H9 (cell line): Measurements from ENCODE around the gene C20orf204. TPM values are rescaled to one million over a fixed set of nuclear protein-coding genes. Genes with fewer than 3 reads are reported as not detected.

Experiments
- DNase-seq: peaks from one replicate; pipeline ENCODE4 v3.0.0-alpha.2; 2017
- H2AFZ ChIP-seq: one replicate; pipeline ENCODE4 v1.6.1; 2013; ENCODE audit warnings: mild to moderate bottlenecking, low read length, control low read depth, moderate library complexity
- H2AK5ac ChIP-seq: 2 replicates; pipeline ENCODE4 v1.6.1; 2013; ENCODE audit warnings: low read length, control low read depth, mixed read lengths; ENCODE audit not compliant: insufficient read length
- H2BK120ac ChIP-seq: one replicate; pipeline ENCODE4 v1.6.1; 2013; ENCODE audit warnings: low read depth, mild to moderate bottlenecking, low read length, control low read depth, inconsistent platforms; ENCODE audit not compliant: poor library complexity, severe bottlenecking
- H2BK12ac ChIP-seq: 2 replicates; pipeline ENCODE4 v1.6.1; 2013; ENCODE audit warnings: low read length, control low read depth, mixed read lengths, low read depth; ENCODE audit not compliant: insufficient read length
- H2BK15ac ChIP-seq: 2 replicates; pipeline ENCODE4 v1.6.1; 2013; ENCODE audit warnings: low read depth, low read length, control low read depth
- H2BK20ac ChIP-seq: one replicate; pipeline ENCODE4 v1.6.1; 2013; ENCODE audit warnings: low read depth, mild to moderate bottlenecking, low read length, control low read depth, inconsistent platforms; ENCODE audit not compliant: poor library complexity, severe bottlenecking
- H2BK5ac ChIP-seq: 2 replicates; pipeline ENCODE4 v1.6.1; 2013; ENCODE audit warnings: low read length, control low read depth, mixed read lengths; ENCODE audit not compliant: insufficient read length
- H3K14ac ChIP-seq: 2 replicates; pipeline ENCODE4 v1.6.1; 2013; ENCODE audit warnings: low read length, control low read depth; ENCODE audit not compliant: insufficient read depth
- H3K18ac ChIP-seq: 2 replicates; pipeline ENCODE4 v1.6.1; 2013; ENCODE audit warnings: low read depth, mild to moderate bottlenecking, mixed read lengths, low read length, control low read depth; ENCODE audit not compliant: insufficient read length
- H3K23ac ChIP-seq: 2 replicates; pipeline ENCODE4 v1.6.1; 2013; ENCODE audit warnings: low read length, control low read depth, mixed read lengths, low read depth; ENCODE audit not compliant: insufficient read length
- H3K23me2 ChIP-seq: 2 replicates; pipeline ENCODE4 v1.6.1; 2013; ENCODE audit warnings: low read depth, mild to moderate bottlenecking, mixed read lengths, low read length, control low read depth; ENCODE audit not compliant: insufficient read length, poor library complexity, severe bottlenecking
- H3K27ac ChIP-seq: 2 replicates; pipeline ENCODE4 v1.5.1; 2013; ENCODE audit warnings: low read length, control low read depth, mixed read lengths, low read depth; ENCODE audit not compliant: insufficient read length
- H3K27me3 ChIP-seq: 2 replicates; pipeline ENCODE4 v1.6.1; 2013; ENCODE audit warnings: low read length, control low read depth, inconsistent platforms; ENCODE audit not compliant: insufficient read depth
- H3K4ac ChIP-seq: 2 replicates; pipeline ENCODE4 v1.6.1; 2013; ENCODE audit warnings: low read depth, mild to moderate bottlenecking, control low read depth, inconsistent platforms, low read length, moderate library complexity
- H3K4me1 ChIP-seq: 2 replicates; pipeline ENCODE4 v1.6.1; 2013; ENCODE audit warnings: low read length, control low read depth, inconsistent platforms; ENCODE audit not compliant: insufficient read depth
- H3K4me2 ChIP-seq: 2 replicates; pipeline ENCODE4 v1.6.1; 2013; ENCODE audit warnings: low read length, control low read depth, mixed read lengths; ENCODE audit not compliant: insufficient read length, insufficient read depth
- H3K56ac ChIP-seq: 2 replicates; pipeline ENCODE4 v1.6.1; 2013; ENCODE audit warnings: low read depth, mild to moderate bottlenecking, mixed read lengths, low read length, control low read depth; ENCODE audit not compliant: insufficient read length
- H3K79me1 ChIP-seq: 2 replicates; pipeline ENCODE4 v1.6.1; 2013; ENCODE audit warnings: low read depth, mild to moderate bottlenecking, moderate library complexity, low read length, control low read depth, inconsistent platforms; ENCODE audit not compliant: insufficient read depth, poor library complexity, severe bottlenecking
- H3K79me2 ChIP-seq: 2 replicates; pipeline ENCODE4 v1.6.1; 2013; ENCODE audit warnings: low read length, control low read depth, inconsistent platforms; ENCODE audit not compliant: insufficient read depth
- H3K9ac ChIP-seq: 2 replicates; pipeline ENCODE4 v1.6.1; 2013; ENCODE audit warnings: low read length, control low read depth, mixed read lengths; ENCODE audit not compliant: insufficient read length; ENCODE audit errors: extremely low read depth
- H3K9me3 ChIP-seq: one replicate; pipeline ENCODE4 v1.6.1; 2013; ENCODE audit warnings: low read depth, low read length, inconsistent platforms; ENCODE audit not compliant: control insufficient read depth
- H3T11ph ChIP-seq: one replicate; pipeline ENCODE4 v1.6.1; 2013; ENCODE audit warnings: mild to moderate bottlenecking, low read length, control low read depth, inconsistent platforms
- H4K20me1 ChIP-seq: one replicate; pipeline ENCODE4 v1.6.1; 2013; ENCODE audit not compliant: control insufficient read depth, insufficient read length, insufficient read depth
- H4K5ac ChIP-seq: 2 replicates; pipeline ENCODE4 v1.6.1; 2013; ENCODE audit warnings: low read depth, mild to moderate bottlenecking, mixed read lengths, low read length, control low read depth; ENCODE audit not compliant: insufficient read length
- H4K8ac ChIP-seq: replicated peaks from 2 replicates; pipeline ENCODE4 v1.6.1; 2013; ENCODE audit warnings: low read length, control low read depth, mixed read lengths, low read depth; ENCODE audit not compliant: insufficient read length
- H4K91ac ChIP-seq: 2 replicates; pipeline ENCODE4 v1.6.1; 2013; ENCODE audit warnings: low read depth, mild to moderate bottlenecking, moderate library complexity, mixed read lengths, low read length, control low read depth; ENCODE audit not compliant: insufficient read length
- H3K27ac Mint-ChIP-seq, 3 experiments: 2 replicates in 2 of 3; 3 replicates in 1 of 3; pipeline ENCODE4 v1.8.0; 2020 to 2021; ENCODE audit warnings: mixed read lengths in 3 of 3, mild to moderate bottlenecking in 1 of 3, moderate library complexity in 1 of 3
- H3K27me3 Mint-ChIP-seq: 2 replicates; pipeline ENCODE4 v1.8.0; 2021; ENCODE audit warnings: low read depth, mild to moderate bottlenecking, moderate library complexity, mixed read lengths
- H3K36me3 Mint-ChIP-seq, 3 experiments: 2 replicates in 2 of 3; 3 replicates in 1 of 3; pipeline ENCODE4 v1.8.0; 2020 to 2021; ENCODE audit warnings: low read depth in 3 of 3, mixed read lengths in 3 of 3; ENCODE audit not compliant: insufficient read depth in 1 of 3
- H3K4me1 Mint-ChIP-seq, 2 experiments: 2 replicates each; pipeline ENCODE4 v1.8.0; 2020; ENCODE audit warnings: mixed read lengths in 2 of 2
- H3K4me3 Mint-ChIP-seq, 2 experiments: 2 replicates in 1 of 2; 3 replicates in 1 of 2; pipeline ENCODE4 v1.8.0; 2020 to 2021; ENCODE audit warnings: mild to moderate bottlenecking in 2 of 2, mixed read lengths in 2 of 2, moderate library complexity in 1 of 2
- H3K9me3 Mint-ChIP-seq, 2 experiments: 2 replicates in 1 of 2; 3 replicates in 1 of 2; pipeline ENCODE4 v1.8.0; 2020; ENCODE audit warnings: mild to moderate bottlenecking in 2 of 2, mixed read lengths in 2 of 2, moderate library complexity in 1 of 2
- CTCF ChIP-seq: fragments of 200-600 bp; sonication (generic); conservative IDR thresholded peaks from 3 replicates; pipeline ENCODE4 v1.8.0; 2021; ENCODE audit warnings: antibody characterized with exemption, mild to moderate bottlenecking
- WGBS: extraction: QIAGEN DNeasy Blood & Tissue Kit; methylation state at CpG from one replicate; pipeline ENCODE4 v1.1.7; 2013; ENCODE audit warnings: missing lambda C conversion rate, low lambda C conversion rate, mixed read lengths; ENCODE audit not compliant: insufficient read length; ENCODE audit errors: extremely low coverage; 5-methylcytosine and 5-hydroxymethylcytosine counted together
- total RNA-seq: library from RNA; stranded (reverse); gene quantifications from 2 replicates; pipeline ENCODE4 v1.2.1, GENCODE V29; 2021

The C20orf204 gene
- total RNA-seq, 1 experiment from 2014 or later: 2.2 TPM

- H2AK5ac ChIP-seq: no peak overlapping the region
- no peaks in the 10 kb centered on the region for H3K9me3 ChIP-seq
- no peak overlapping the region for H4K5ac ChIP-seq
- peaks cover 6 to 7% of the 10 kb centered on the region in 2 experiments; a peak in 2 of 4 replicates for H3K4me1 Mint-ChIP-seq
- no peaks in the 10 kb centered on the region for H3K9me3 Mint-ChIP-seq
- no peaks in the 10 kb centered on the region for H3K79me2 ChIP-seq
- no peak overlapping the region for H3K4me3 Mint-ChIP-seq
- no peak overlapping the region for H4K8ac ChIP-seq
- H3K18ac ChIP-seq: no peak overlapping the region
- H3K4me1 ChIP-seq: no peaks in the 10 kb centered on the region
- TF ChIP-seq CTCF: no peak
- no peak overlapping the region for H3T11ph ChIP-seq
- no peak overlapping the region for H2BK120ac ChIP-seq
- peak overlapping the region in 2 of 3 experiments; percentile 16 to 83; a peak in 4 of 7 replicates for H3K27ac Mint-ChIP-seq
- no peak overlapping the region for H2BK20ac ChIP-seq
- no peak overlapping the region for H2BK15ac ChIP-seq
- no peak overlapping the region for H4K91ac ChIP-seq
- DNase-seq: no peak
- H3K4ac ChIP-seq: no peak overlapping the region
- H3K36me3 Mint-ChIP-seq: peaks cover 29 to 81% (median 75%) of the 10 kb centered on the region in 3 experiments; a peak in 6 of 7 replicates
- no peak overlapping the region for H3K56ac ChIP-seq
- no peaks in the 10 kb centered on the region for H3K27me3 Mint-ChIP-seq
- H3K23ac ChIP-seq: no peak overlapping the region
- H2BK5ac ChIP-seq: no peak overlapping the region
- H3K23me2 ChIP-seq: no peaks in the 10 kb centered on the region
- no peak overlapping the region for H2BK12ac ChIP-seq
- no CpG with 5 or more reads among the region's 11 CpGs for WGBS
- no peaks in the 10 kb centered on the region for H3K27me3 ChIP-seq
- no peak overlapping the region for H3K27ac ChIP-seq
- H3K9ac ChIP-seq: no peak overlapping the region
- no peaks in the 10 kb centered on the region for H3K79me1 ChIP-seq
- H3K4me2 ChIP-seq: no peak overlapping the region
- H4K20me1 ChIP-seq: no peaks in the 10 kb centered on the region
- no peak overlapping the region for H3K14ac ChIP-seq
- no peak overlapping the region for H2AFZ ChIP-seq
Measured at GRCh38 chr20:64001607-64002011, 34.4 kb upstream of the C20orf204 start.
